Tongue (tissue), 2 donors: ENCODE data around the gene HLCS. TPM values are rescaled to one million over a fixed set of nuclear protein-coding genes. Genes with fewer than 3 reads are reported as not detected.
A peak's percentile ranks its signal among the peaks of the same experiment; 100 is the strongest.
"Not testable (repeated sequence)": the region's sequence is repeated elsewhere in the genome, so short reads cannot be mapped to it uniquely, and the experiment has no call there.

Experiments
- DNase-seq: peaks from one replicate; pipeline ENCODE4 v3.0.0-alpha.2; 2015
- total RNA-seq: library from RNA; depleted of rRNA; stranded (reverse); fragments of >200 nt; gene quantifications from one replicate; pipeline ENCODE4 v1.2.3, GENCODE V29; 2014

The HLCS gene
- 30.0 TPM for total RNA-seq

DNA sequence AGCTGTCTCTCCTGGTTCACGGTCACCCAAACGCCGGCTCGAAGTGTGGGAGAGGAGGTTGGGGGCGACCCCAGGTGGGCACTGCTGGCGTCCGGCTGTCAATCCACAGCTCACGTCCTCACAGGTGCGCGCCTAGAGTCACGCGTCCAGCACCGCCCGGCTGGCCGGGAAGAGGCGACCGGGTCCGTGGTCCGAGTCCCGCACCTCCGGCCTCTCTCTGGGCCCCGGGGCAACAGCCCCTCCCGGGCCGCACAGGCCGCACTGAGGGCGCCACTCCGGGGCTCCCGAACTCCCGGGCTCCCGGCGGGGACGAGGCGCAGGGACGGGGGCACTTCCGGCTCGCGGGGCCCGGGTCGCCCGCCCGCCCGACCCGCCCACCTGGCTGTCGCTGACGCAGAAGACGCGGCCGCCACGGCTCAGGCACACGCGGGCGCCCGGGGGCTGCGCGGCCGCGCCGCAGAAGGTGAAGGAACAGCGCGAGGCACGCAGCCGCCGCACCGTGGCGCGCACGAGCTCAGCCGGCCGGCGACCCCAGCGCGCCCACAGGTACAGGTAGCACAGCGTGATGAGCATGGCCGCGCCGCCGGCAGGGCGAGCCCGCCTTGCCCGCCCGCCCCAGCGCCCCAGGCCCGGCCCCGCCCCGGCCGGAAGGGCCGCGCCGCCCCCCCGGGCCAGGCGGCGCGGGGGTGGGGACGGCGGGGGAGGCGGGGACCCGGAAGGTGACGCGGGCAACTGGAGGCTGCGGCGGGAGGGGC, at the start of gene HLCS:
Gene HLCS (minus strand): TSS at position 604 of the 755 bp plus-strand sequence. CDS start 31 bp downstream, at position 573.
- DNase-seq = peak; percentile 77

DNA sequence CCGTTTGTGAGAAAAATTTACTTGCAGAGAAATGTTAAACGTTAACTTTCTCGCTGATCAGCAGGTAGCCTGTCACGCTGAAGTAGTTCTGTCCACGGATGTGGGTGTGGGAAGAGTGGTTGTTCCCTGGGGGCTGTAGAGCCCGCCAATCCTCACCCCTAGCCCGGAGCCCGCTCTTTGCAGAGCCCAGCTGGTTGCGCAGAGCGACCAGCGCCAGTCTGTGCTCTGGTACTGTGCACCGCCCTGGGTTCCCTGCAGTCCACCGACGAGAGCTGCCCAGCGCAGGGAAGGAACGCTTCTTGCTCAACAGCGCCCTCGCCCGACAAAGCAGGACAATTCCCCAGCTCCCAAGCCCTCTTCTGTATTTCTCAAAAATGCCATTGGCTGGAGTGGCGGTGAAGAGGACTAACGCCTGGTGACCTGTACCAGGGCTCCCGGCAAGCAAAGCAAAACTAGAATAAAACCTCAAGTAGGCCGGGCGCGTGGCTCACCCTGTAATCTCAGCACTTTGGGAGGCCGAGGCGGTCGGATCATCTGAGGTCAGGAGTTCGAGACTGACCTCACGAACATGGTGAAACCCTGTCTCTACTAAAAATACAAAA, 43.4 kb upstream of the HLCS start:
- DNase-seq = peak; percentile 87

DNA sequence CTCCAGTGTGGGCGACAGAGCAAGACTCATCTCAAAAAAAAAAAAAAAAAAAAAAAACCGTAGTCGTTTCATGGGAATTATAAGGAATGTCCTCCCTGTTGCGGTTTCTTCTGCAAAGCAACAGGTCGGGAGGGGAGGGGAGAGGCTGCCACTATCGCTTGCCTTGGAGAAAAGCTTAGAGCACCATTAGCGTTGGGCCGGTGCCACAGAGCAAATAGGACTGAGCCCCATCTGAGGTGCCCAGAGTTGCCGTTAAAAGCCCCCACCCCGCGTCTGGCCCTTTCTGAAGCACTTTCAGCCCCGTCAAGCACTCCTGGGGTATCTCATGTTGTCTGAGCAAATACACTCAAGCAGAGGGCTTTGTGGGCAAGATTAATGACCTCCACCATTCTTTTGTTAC, 42.3 kb upstream of the HLCS start:
- no peak for DNase-seq

DNA sequence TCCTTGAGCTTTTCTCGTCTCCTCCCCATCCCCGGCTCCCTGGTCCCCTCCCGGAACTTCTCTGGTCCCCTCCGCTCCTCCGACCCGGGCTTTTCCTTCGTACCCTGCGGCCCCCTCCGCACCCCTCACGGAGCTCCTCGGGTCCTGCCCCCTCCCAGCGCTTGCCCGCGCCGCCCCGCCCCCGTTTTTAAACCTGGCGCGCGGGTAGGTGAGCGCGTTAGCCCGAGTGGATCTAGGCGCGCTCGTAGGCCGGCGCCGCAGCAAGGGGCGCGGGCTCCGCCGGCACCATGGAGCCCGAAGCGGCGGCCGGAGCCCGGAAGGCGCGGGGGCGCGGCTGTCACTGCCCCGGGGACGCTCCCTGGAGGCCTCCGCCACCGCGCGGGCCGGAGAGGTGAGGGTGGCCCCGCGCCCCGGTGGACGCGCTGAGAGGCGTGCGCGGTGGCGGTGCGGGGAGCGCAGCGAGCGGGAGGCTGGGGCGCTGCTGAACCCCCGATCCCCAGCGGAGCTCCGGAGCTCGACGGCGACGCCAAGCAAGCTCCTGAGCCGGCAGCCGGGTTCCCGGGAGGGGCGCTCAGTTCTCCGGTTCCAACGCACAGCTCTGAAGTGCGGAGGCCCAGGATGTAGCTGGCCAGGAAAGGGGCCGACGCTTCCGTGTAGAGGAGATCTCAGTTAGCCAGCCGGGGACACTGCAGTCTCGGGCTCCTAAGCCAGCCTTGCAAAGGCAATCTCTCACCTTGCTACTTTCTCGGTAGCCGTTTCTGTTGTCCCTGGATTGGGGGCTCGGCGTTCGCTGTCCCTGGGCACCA, 40.2 kb upstream of the HLCS start, which contains the start of gene RIPPLY3:
Gene RIPPLY3 (plus strand): TSS at position 217 of the 806 bp plus-strand sequence. CDS start 71 bp downstream, at position 288.
- peak; percentile 49 for DNase-seq

DNA sequence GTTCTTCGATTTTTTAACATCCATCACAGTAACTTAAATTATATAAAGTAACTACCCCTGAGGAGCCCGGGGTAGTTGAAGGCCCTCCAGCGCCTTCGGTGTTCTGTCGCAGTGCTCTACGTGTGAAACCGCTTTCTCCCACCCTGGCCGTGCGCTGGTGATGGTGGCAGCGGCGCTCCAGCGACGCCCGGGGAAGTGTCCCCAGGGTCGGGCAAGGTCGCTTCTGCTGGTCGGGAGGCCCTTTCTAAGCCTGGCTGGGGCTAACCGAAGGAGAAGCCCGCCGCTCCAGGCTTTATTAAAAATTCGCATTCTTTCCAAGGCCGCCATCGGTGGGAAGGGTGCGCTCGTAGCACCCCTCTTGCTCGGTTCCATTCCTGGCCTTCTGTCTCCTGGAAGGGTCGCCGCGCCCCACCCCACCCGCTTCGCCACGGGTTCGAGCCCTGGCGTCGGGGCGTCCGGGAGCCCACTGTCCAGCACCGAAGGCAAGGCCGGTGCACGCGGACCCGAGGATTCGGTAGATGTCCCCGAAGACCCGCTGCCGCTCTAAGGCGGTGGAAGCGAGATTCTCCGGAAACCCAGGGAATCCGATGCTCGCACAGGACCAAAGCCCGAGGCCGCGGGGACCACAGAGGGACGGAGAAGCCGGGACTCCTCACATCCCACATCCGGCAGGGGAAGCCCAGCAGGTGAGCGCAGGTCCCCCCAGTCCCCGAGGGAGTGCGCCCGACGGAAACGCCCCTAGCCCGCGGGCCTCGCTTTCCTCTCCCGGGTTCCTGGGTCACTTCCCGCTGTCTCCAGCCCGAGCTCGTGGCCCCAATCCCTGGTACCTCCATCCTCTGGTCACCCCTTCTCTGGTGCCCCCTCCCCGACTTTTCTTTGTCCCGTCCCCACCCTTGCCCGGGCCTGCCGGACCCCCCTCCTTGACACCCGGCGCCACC, 39.3 kb upstream of the HLCS start:
- no peak for DNase-seq

DNA sequence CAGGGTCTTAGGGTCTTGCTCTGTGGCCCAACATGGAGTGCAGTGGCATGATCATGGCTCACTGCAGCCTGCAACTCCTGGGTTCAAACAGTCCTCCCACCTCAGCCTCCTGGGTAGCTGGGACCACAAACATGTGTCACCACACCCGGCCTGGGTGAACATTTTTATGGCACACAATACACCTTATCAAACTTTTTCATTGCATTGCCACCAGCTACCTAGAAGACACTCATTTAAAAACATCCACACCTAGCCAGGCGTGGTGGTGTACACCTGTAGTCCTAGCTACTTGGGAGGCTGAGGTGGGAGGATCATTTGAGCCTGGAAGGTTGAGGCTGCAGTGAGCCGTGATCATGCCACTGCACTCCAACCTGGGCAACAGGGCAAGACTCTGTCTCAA, 37.4 kb upstream of the HLCS start:
- not testable (repeated sequence) for DNase-seq

DNA sequence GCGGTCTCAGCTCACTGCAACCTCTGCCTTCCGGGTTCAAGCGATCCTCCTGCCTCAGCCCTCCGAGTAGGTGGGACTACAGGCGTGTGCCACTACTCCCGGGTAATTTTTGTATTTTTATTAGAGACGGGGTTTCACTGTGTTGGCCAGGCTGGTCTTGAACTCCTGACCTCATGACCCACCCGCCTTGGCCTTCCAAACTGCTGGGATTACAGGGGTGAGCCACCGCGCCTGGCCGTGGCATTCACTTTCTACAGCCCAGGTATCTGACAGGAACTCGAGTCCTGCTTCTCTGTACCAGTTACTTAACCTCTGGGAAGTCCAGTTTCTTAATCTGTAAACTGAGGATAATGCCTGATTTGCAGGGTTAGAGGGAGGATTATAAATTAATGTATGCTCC, 36.4 kb upstream of the HLCS start:
- not testable (repeated sequence) for DNase-seq

DNA sequence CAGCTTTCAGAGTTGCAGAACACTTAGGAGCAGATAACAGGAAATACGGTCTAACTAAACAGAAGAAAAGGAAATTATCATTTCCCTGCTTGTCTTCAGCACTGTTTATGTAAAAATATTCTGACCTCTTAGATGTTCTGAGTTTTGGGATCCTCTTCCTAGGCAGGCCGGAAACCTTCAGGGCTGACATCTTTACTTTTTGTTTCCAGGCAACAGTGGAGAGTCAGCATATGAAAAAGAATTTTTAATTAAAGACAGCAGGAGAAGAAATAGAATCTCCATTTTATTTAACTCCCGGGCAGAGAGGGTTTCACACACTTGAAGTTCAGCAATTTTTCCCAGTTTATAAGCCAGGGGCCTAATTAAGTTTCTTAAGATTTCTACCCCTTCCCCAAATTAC, 35.0 kb upstream of the HLCS start:
- DNase-seq = peak; percentile 43

DNA sequence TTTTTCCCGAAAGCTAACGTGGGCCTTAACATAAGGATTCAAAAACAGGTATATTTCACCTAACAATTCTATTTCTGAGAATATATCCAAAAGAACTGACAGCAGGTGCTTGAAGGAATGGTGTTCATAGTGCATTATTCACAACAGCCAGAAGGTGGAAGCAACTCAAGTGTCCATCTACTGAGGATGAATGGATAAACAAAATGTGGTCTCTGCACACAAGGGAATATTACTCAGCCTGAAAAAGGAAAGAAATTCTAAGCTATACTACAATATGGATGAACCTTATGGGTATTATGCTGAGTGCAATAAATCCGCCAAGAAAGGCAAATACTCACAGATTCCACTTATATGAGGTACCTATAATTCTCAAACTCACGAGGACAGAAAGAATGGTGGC, 33.9 kb upstream of the HLCS start:
- no peak for DNase-seq

DNA sequence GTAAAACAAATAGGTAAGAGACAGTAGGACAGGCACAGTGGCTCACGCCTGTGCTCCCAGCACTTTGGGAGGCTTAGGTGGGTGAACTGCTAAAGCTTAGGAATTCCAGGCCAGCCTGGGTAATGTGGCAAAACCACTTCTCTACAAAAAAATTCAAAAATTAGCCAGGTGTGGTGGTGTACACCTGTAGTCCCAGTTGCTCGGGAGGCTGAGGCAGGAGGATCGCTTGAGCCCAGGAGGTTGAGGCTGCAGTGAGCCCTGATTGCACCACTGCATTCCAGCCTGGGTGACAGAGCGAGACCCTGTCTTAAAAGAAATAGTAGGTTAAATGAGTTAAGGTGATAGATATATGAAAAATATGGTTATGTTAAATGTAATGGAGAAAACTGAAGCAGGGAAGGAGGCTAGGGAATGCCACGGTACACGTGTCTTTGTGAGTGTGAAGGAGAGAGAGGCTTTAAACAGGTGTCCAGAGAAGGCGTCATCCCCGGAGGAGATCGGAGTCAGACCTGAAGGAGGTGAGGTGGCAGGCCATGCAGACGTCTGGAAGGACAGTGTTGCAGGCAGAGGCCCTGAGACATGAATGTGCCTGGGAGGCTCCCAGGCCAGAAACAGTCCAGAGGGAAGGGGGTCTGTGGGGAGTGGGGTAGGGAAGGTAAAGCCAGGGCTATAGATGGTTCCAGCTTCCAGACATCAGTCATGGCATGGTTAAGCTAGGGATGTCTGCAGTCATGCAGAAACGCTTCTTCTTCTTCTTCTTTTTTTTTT, 32.8 kb upstream of the HLCS start:
- no peak for DNase-seq

DNA sequence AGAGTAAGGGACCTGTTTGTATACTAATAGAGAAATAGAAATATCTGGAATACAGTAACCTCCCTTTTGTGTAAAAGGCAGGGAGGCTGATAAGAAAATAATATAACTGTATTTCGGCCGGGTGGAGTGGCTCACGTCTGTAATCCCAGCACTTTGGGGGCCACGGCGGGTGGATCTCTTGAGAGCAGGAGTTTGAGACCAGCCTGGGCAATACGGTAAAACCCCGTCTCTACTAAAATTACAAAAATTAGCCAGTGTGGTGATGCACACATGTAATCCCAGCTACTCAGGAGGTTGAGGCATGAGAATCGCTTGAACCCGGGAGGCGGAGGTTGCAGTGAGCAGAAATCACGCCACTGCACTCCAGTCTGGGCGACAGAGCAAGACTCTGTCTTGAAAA, 28.8 kb upstream of the HLCS start:
- DNase-seq = not testable (repeated sequence)

DNA sequence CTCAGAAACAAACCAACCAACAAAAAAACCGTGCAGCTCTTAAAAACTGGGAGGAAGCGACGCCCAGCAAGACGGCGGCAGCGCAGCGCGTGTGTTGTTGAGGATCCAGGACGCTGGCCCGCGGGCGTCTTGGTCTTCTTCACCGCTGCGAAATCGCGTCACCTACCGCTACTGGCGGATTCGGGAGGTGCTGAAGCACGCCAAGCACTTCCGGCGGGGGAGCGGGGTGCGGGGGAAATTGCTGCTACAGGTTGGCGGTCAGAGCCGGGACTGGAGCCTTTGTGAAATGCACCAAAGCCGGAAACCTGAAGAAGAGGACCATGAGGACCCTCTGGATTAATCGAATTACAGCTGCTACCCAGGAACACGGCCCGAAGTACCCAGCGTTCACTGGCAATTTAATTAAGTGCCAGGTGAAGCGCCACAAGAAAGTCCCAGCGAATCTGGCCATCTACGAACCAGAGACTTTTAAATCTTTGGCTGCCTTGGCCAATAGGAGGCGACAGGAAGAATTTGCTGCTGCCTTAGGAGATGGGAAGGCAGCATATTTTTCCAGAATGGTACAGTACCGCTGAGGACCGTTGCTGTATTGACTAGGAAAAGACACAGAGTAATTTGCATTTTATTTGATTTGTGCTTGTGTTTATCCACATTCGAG, 28.2 kb upstream of the HLCS start:
- DNase-seq = no peak

DNA sequence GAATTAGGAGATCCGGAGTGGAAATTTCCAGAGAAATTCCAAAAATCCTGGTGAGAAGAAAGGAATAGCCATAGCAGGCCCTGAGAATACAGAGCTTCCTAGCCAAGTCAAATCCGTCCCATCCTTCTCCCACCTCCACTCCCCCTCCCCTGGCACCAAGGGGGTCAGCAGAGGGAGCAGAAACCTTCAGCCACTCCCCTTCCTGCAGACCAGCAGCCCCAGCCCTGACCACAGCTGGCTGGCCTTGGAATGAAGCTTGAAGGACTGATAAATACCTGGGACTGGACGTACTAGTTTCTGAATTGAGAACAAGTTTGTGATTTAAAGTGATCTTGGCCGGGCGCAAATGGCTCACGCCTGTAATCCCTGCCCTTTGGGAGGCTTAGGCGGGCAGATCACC, 26.2 kb upstream of the HLCS start:
- DNase-seq = no peak

DNA sequence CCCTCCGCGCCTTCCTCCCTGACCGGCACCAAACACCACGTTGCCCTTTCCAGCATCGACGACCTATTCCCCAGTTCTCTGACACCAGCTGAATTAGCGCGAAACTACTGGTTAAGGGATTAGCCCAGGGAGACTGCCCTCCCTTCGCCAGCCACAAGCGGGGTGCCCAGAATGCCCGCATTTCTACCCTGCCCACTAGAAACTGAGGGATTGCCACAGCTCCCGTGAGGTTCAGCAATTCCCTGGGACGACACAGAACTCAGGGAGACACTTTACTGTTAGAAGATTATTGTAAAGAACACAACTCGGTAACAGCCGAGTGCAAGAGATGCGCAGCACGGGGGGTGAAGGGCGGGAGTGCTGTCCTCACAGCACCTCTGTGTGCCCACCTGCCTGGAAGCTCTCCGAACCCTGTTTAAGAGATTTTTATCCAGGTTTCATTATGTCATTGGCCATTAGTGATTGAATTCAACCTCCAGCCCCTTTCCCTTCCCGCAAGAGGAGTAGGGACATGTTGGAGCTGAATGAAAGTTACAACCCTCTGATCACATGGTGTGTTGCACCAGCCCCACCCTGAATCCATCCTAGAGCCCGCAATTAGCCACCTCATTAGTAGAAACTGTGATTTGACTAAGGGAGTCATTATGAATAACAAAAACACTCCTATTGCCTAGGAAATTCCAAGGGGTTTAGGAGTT, 24.2 kb upstream of the HLCS start:
- DNase-seq = no peak

DNA sequence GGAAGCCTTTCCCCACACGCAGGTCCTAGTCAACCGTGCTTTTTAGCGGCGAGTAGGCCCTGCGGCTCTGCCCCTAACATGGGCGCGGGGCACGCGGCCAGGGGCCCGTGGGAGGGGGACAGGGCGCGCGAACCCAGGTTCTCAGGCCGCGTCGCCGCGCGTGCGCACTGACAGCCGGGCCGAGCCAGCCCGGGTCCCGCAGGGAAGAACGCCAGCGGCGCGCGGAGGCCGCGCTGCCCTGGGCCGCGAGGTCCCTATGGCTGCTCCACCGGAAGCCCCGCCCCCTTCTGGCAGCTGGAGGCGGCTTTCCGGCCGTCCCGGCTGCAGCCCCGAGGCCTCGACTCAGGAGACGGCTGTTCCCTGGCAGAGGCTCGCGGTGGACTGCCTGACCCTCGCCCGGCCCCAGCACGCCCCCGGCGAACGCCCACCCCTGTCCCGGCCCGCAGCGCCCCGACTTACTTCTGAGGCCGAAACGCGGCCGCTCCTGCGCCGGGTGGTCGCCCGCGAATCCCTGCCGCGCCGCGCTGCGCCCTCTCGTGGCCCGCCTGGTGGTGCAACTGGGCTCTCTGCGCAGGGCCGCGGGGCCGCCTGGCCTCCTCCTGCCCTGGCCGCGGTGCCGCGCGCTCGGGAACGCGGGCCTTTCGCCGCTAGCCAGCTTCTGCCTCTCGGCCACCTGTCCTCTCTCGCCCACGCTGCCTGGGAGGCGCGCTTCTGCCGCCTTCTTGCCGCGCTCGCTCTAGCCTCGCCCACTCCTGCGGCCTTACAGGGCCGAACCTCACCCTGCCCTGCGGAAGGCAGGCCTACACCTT, 23.4 kb upstream of the HLCS start:
- peak; percentile 97 for DNase-seq

DNA sequence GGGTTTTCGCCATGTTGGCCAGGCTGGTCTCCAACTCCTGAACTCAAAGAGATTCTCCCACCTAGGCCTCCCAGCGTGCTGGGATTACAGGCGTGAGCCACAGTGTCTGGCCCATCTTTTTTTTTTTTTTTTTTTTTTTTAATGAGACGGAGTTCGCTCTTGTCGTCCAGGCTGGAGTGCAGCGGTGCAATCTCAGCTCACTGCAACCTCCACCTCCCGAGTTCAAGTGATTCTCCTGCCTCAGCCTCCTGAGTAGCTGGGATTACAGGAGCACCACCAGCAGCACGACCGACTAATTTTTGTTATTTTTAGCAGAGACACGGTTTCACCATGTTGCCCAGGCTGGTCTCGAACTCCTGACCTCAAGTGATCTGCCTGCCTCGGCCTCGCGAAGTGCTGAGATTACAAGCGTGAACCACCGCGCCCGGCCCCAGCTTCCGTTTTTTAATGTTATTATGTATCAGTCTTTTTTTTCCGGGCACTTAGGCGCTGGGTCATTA, 22.8 kb upstream of the HLCS start:
- not testable (repeated sequence) for DNase-seq

DNA sequence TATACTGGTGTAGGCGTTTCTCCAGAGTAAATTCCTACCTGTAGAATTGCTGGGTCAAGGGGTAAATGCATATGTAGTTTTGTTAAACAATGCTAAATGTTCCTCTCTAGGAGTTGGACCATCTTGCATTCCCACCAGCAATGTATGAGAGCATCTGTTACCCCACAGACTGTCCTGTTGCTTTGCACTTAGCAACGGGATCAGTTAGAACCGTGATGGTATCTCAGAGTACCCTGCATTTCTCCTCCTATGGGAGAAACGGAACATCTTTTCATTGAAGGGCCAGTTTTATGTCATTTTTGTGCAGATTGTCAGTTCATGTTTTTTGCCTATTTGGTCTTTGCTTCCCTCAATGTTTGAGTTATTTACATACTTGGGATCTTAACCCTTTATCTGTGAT, 22.1 kb upstream of the HLCS start:
- DNase-seq = no peak

DNA sequence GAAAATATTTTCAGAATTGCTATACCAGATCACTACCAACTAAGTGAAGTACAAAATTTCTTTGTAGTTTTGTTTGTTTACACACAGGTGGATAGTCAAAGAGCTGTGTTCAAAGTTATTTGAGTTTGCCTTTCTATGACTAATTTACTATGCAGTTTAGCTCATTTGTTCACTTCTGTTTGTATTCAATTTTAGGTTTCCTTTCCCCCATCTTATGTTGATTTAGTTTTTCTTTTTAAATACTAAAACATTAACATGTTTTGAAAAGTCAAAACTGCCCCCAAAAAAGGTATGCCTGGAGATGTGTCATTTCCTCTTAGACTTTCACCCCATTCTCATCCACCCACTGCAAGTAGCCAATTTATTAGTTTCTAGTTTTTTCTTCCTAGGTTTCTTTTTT, 21.4 kb upstream of the HLCS start:
- no peak for DNase-seq
